Ovary (tissue), 9 donors: ENCODE data around the gene PTPRO. TPM values are rescaled to one million over a fixed set of nuclear protein-coding genes. Genes with fewer than 3 reads are reported as not detected.

Experiments
- DNase-seq, 5 donors: peaks; one replicate each; pipeline ENCODE4 v3.0.0-alpha.2; 2019 to 2020
- H3K27ac ChIP-seq, 2 donors: fragments of 200-600 bp; one replicate each; pipeline versions ENCODE4 v1.5.1 to v1.8.0; 2019 to 2022
- H3K27me3 ChIP-seq: fragments of 200-600 bp; one replicate; pipeline ENCODE4 v1.8.0; 2022
- H3K36me3 ChIP-seq: fragments of 200-600 bp; sonication (generic); one replicate; pipeline ENCODE4 v1.5.1; 2019
- H3K4me1 ChIP-seq: one replicate; pipeline ENCODE4 v1.8.1; 2013; ENCODE audit warnings: mild to moderate bottlenecking, moderate library complexity; ENCODE audit not compliant: insufficient read depth
- H3K4me3 ChIP-seq: fragments of 200-600 bp; sonication (generic); one replicate; pipeline ENCODE4 v1.5.1; 2017
- H3K9me3 ChIP-seq, 2 donors: fragments of 200-600 bp in 1 of 2; sonication (generic) in 1 of 2; one replicate each; pipeline versions ENCODE4 v1.5.1 to v1.8.1; 2013 to 2019; ENCODE audit warnings: mild to moderate bottlenecking in 1 of 2, moderate library complexity in 1 of 2
- CTCF ChIP-seq, 3 donors: fragments of 450-650 bp in 2 of 3; fragments of 200-600 bp in 1 of 3; IDR thresholded peaks; one replicate each; pipeline versions ENCODE4 v1.5.1 to v1.8.0; 2016 to 2022; ENCODE audit warnings: antibody characterized with exemption in 3 of 3, mild to moderate bottlenecking in 1 of 3
- EP300 ChIP-seq: sonication (generic); formaldehyde crosslinking; IDR thresholded peaks from one replicate; pipeline ENCODE4 v1.6.1; 2017; ENCODE audit warnings: antibody characterized with exemption
- POLR2A ChIP-seq: fragments of 450-650 bp; IDR thresholded peaks from one replicate; pipeline ENCODE4 v1.6.1; 2017; ENCODE audit warnings: antibody characterized with exemption, mild to moderate bottlenecking, moderate library complexity
- WGBS, 3 donors: extraction: QIAGEN DNeasy Blood & Tissue Kit in 1 of 3; methylation state at CpG; one replicate each; pipeline versions ENCODE4 v1.1.5 to v1.1.7; 2013 to 2017; 5-methylcytosine and 5-hydroxymethylcytosine counted together
- intact Hi-C, 4 donors: fragments of 100-400 bp; cut with DNase I; formaldehyde crosslinking; loops; one replicate each; pipeline versions ENCODE4 v1.11.0 to v1.15.1; 2022 to 2023
- polyA plus RNA-seq, 2 donors: library from polyadenylated mRNA; stranded (reverse); fragments of 200-250 nt in 1 of 2; fragments of 350-450 nt in 1 of 2; fragmentation: Illumina TruSeq in 1 of 2; extraction: RNeasy Lipid Tissue Mini Kit (QIAGEN cat#74804) in 1 of 2; gene quantifications; one replicate each; pipeline ENCODE4 v1.2.3, GENCODE V29; 2013 to 2014
- total RNA-seq, 7 donors: library from RNA; depleted of rRNA in 2 of 7; stranded (reverse); fragments of >200 nt in 2 of 7; fragmentation: NEBNext Ultra II Directional in 3 of 7; extraction: Animal tissue kit (Norgen Biotek cat#: 25700) in 3 of 7; gene quantifications; one replicate each; pipeline versions ENCODE4 v1.1.0 to v1.2.4, GENCODE V29; 2016 to 2023
- donor health status: DM: no; HTN: no; CAD: no; lungs with moderate emphysema.
- donor health status: DM: no; HTN: no; CAD: no.
- donor health status: Bipolar disorder and iron deficiency.
- donor health status: DM: yes; HTN: yes; CAD: no.
- donor health status: DM: no; HTN: no; CAD: no.
- donor health status: DM: yes; HTN: yes; CAD: no.

Gene PTPRO
- total and polyA plus RNA-seq, 9 donors: 0.30 to 3.7 (median 0.83) TPM

GRCh38 chr12:15318841-15319240 is 3.5 kb upstream of the PTPRO start:
- no peaks in the 10 kb centered on the region for H3K9me3 ChIP-seq
- H3K27ac ChIP-seq: no peak overlapping the region
- no peak for TF ChIP-seq POLR2A
- no peak for TF ChIP-seq CTCF (IDR thresholded peaks at IDR 0.05)
- TF ChIP-seq EP300: no peak
- no peak for DNase-seq
- H3K27me3 ChIP-seq: no peaks in the 10 kb centered on the region
- no peaks in the 10 kb centered on the region for H3K36me3 ChIP-seq
- peaks cover 3% of the 10 kb centered on the region for H3K4me1 ChIP-seq
- intact Hi-C loops: no loop called here
- 73 to 82% (median 79%) methylated on average over 4 of the region's 4 CpGs for WGBS, 3 donors
- no peak overlapping the region for H3K4me3 ChIP-seq

- Histone ChIP-seq H3K9me3 (no peaks in the 10 kb centered on the region), H3K4me1 (peaks cover 3% of the 10 kb centered on the region), H3K4me3 (no peak overlapping the region), H3K36me3 (no peaks in the 10 kb centered on the region), H3K27me3 (no peaks in the 10 kb centered on the region), H3K27ac (no peak overlapping the region)
- intact Hi-C loops: no loop called here
- no peak for DNase-seq
- WGBS, 3 donors: 46 to 63% (median 56%) methylated on average over 1 of the region's 1 CpG
- TF ChIP-seq CTCF (IDR thresholded peaks at IDR 0.05) (no peak), EP300 (no peak), POLR2A (no peak)
Observed at GRCh38 chr12:15320881-15321280, 1.4 kb upstream of the PTPRO start.

- no peak overlapping the region for H3K4me3 ChIP-seq
- no peaks in the 10 kb centered on the region for H3K9me3 ChIP-seq
- peaks cover 3% of the 10 kb centered on the region for H3K4me1 ChIP-seq
- H3K27ac ChIP-seq: no peak overlapping the region
- 22 to 27% (median 25%) methylated on average over 4 of the region's 4 CpGs for WGBS, 3 donors
- no peaks in the 10 kb centered on the region for H3K27me3 ChIP-seq
- DNase-seq: no peak
- no peak for TF ChIP-seq CTCF (IDR thresholded peaks at IDR 0.05)
- TF ChIP-seq EP300: no peak
- no peak for TF ChIP-seq POLR2A
- H3K36me3 ChIP-seq: no peaks in the 10 kb centered on the region
- intact Hi-C loops: no loop called here
Observed at GRCh38 chr12:15323480-15323879, 1.2 kb downstream of the PTPRO start.

DNA sequence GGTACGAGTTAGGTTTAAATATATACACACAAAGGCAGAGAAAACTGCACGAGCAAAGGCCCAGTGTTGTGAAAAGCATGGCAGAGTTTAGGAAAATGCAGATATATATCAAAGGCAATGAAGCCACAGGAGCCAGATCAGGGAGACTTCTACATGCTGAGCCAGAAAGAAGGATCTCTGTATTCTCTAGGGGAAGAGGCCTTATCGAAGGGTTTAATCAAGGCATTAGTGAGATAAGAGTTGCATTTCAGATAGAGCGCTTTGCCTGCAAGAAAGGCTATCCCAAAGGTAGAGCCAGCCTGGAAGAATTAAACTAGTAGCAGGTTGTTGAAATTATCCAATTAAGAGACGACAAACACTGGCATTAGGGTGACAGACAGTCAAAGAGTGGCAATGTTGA is 7.6 kb downstream of the PTPRO start:
- 84 to 92% (median 87%) methylated on average over 5 of the region's 5 CpGs for WGBS, 3 donors
- Histone ChIP-seq H3K36me3 (no peaks in the 10 kb centered on the region), H3K4me3 (no peak overlapping the region), H3K4me1 (no peaks in the 10 kb centered on the region), H3K9me3 (no peaks in the 10 kb centered on the region), H3K27ac (no peak overlapping the region), H3K27me3 (no peaks in the 10 kb centered on the region)
- intact Hi-C loops: loop anchor here in 1 of 4 donors (2.0 kb wide), 1 partner anchor 65 kb away; no protein-coding TSS in a partner anchor
- TF ChIP-seq CTCF (IDR thresholded peaks at IDR 0.05) (no peak), POLR2A (no peak), EP300 (no peak)
- DNase-seq: no peak
